Inflammatory macrophage (primary cell): ENCODE measurements around the gene POLDIP2.
"Not testable (repeated sequence)": the region's sequence is repeated elsewhere in the genome, so short reads cannot be mapped to it uniquely, and the experiment has no call there.

Experiments used
- DNase-seq, 2 donors: peaks; one replicate each; pipeline ENCODE4 v3.0.0-alpha.2; 2020 to 2022

The POLDIP2 gene

GRCh38 chr17:28364665-28365363, 7.5 kb upstream of the POLDIP2 start, which contains the start of gene SEBOX:
Gene SEBOX (minus strand): TSS chr17:28365199. CDS start chr17:28365151, 48 bp downstream.
- no peak for DNase-seq

GRCh38 chr17:28363776-28364650, 6.7 kb upstream of the POLDIP2 start:
- no peak for DNase-seq

- DNase-seq: no peak
These were observed 5.9 kb upstream of the POLDIP2 start for GRCh38 chr17:28363186-28363585.

GRCh38 chr17:28357901-28358197, 522 bp upstream of the POLDIP2 start:
- no peak for DNase-seq

- no peak for DNase-seq
These were observed 7.1 kb downstream of the POLDIP2 start for GRCh38 chr17:28350271-28350670.

GRCh38 chr17:28348979-28349378, 8.3 kb downstream of the POLDIP2 start:
- DNase-seq: no peak

- no peak for DNase-seq
These were observed 10.0 kb downstream of the POLDIP2 start for GRCh38 chr17:28347261-28347891.

GRCh38 chr17:28346746-28347246, 10.5 kb downstream of the POLDIP2 start:
- no peak for DNase-seq

GRCh38 chr17:28346199-28346580, 11.1 kb downstream of the POLDIP2 start:
- DNase-seq: no peak

- no peak for DNase-seq
These were observed 11.7 kb downstream of the POLDIP2 start for GRCh38 chr17:28345419-28346198.

- no peak for DNase-seq
These were observed 12.9 kb downstream of the POLDIP2 start for GRCh38 chr17:28344435-28344901.

- no peak for DNase-seq
These were observed 13.3 kb downstream of the POLDIP2 start for GRCh38 chr17:28344011-28344410.

- DNase-seq: no peak
These were observed 13.8 kb downstream of the POLDIP2 start for GRCh38 chr17:28343491-28343932.

GRCh38 chr17:28342313-28342712, 15.0 kb downstream of the POLDIP2 start:
- DNase-seq: no peak

GRCh38 chr17:28341516-28341915, 15.8 kb downstream of the POLDIP2 start:
- no peak for DNase-seq

- DNase-seq: no peak
These were observed 17.0 kb downstream of the POLDIP2 start for GRCh38 chr17:28340374-28340773.

- DNase-seq: no peak
These were observed 17.9 kb downstream of the POLDIP2 start for GRCh38 chr17:28339431-28339830.

GRCh38 chr17:28338769-28339212, 18.5 kb downstream of the POLDIP2 start:
- DNase-seq: not testable (repeated sequence)

GRCh38 chr17:28338056-28338768, 19.1 kb downstream of the POLDIP2 start:
- no peak for DNase-seq

- peak in 1 of 2 donors; percentile 17 for DNase-seq
These were observed 21.1 kb downstream of the POLDIP2 start for GRCh38 chr17:28335959-28336871.
